HG03103 (cell line): ENCODE results near the gene ITGA2.

Experiments
- ATAC-seq: cut with Tn5 transposase; IDR thresholded peaks from one replicate; pipeline ENCODE4 v1.9.1; 2021; ENCODE audit warnings: low read depth; ENCODE audit not compliant: unreplicated experiment

Gene ITGA2

GRCh38 chr5:53013857-53014256 is 24.7 kb downstream of the ITGA2 start:
- ATAC-seq = no peak

DNA sequence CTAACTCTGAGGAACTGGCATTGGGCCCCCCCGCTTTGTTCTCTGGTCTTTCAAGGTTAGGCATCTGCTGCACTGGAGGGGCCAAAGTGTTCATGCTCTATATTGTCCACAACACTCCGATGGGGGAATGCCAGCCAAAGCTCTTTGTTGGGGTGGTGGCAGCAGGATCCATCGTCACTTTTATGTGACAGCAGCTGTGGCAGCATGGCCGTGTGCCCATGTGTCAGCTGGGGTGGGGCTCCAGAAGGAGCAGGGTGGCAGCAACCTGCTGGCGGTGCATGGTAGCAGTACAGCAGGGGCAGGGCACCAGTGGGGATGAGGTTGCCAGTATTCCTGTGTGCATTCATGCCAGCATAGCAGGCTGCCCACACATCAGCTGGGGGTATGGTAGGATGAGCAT is 28.2 kb downstream of the ITGA2 start:
- ATAC-seq = no peak

DNA sequence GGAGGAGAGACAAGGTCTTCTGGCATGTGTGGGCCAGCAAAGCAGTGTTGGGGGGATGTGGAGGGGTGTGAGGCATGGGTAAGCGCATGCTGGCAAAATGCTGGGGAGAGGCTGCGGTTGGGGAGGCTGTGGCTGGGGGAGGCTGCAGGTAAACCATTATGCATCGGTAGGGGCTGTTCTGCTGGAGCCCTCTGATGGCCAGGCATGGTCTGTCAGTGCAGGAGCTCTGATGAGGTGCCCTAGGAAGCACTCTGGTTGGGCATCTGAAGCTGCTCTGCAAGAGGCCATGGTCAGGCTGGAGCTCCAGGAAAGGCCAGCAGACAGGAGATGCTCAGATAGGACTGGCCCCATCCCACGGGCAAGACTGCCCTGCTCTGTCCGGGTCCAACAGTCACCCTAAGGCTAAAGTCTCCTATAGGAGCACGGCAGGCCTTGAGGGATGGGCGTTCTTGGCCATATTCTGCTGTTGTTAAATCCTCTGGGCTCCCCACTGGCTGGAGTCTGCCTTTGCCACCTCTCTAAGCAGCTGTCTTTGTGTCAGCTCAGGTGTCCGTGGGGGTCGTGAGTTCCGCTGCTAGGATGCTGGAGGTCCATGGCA is 28.7 kb downstream of the ITGA2 start:
- ATAC-seq = no peak

GRCh38 chr5:53019320-53019719 is 30.2 kb downstream of the ITGA2 start:
- no peak for ATAC-seq

DNA sequence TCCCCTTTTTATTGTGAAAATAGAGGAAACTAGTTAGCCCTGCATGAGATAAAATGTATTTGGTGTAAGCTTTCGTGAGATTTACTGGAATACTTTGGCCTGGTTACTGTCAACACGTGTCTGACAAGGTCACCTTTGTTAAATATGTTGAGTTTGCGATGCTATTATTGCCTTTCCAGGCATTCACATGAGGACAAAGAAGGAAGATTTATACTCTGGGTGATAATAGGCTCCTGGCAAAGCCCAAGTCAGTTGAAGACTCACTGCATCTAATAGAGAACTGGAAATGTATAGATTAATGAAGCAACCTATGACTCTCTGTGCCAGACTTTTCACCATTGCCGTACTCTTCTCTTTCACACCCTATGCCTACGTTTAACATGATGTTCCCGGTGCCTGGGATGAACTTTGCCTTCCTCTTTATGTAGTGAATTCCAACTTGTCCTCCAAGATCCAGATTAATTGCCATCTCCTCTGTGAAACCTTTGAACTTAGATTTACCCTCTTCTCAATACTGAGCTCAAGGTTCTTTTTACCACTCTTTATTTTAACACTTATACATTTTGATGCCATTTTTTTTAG is 33.9 kb downstream of the ITGA2 start:
- ATAC-seq = no peak

- ATAC-seq = peak; percentile 94
These were observed 34.8 kb downstream of the ITGA2 start for GRCh38 chr5:53023969-53024368.

GRCh38 chr5:53024535-53024934 is 35.4 kb downstream of the ITGA2 start:
- ATAC-seq = no peak

DNA sequence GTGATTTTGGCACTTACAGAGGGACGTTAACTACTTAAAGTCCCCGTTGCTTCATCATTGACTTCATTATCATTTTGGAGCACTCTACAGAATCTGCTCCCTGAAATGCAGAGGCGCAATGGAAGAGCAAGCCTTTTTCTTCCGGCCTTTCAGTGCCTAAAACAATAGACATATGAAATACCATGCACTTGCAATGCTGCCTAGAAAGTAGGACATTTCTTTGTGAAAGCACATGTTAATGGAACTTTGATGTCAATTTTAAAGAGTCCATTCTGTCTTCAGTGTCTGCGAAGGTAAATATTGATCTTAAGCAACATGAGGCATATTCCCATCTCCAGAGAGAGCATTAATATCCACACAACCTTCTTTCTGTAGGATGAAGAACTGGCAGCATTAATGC is 36.3 kb downstream of the ITGA2 start:
- ATAC-seq = no peak

GRCh38 chr5:53027913-53028312 is 38.8 kb downstream of the ITGA2 start:
- ATAC-seq = no peak

DNA sequence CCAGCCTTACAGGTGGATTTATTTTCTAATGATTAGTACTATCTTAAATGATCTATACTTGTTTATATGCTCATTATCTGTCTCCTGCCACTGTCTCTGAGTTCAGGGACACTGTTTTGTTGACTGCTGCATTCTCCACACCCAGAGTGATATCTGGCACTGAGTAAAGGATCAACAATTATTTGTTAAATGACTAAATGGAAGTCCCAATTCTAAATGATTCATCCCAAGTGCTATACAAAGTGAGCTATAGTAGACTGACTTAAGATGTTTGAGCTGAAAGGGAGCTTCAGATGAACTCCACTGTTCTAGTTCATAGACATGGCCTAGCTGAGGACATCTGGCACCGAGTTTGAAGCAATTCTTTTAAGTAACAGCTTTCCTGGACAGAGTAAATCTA is 40.5 kb downstream of the ITGA2 start:
- no peak for ATAC-seq

DNA sequence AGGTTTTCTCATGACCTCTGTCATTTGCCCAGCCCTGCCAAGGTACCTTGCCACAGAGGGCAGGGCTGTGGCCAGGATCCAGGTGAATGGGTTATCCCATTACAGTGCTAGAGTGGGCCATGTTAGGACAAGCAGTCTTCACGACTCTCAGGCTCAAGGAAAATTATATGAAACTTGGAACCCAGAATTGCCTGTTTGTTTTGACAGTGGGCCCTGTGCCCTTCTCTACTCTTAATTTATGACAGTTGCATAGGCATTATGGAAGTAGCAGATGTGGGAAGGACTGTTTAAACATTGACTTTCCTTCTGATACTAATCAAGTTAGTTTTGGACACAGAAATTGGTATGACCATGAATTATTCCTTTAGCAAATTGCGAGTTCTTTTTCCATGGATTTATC is 41.7 kb downstream of the ITGA2 start:
- no peak for ATAC-seq

- ATAC-seq = no peak
These were observed 42.5 kb downstream of the ITGA2 start for GRCh38 chr5:53031695-53032096.

DNA sequence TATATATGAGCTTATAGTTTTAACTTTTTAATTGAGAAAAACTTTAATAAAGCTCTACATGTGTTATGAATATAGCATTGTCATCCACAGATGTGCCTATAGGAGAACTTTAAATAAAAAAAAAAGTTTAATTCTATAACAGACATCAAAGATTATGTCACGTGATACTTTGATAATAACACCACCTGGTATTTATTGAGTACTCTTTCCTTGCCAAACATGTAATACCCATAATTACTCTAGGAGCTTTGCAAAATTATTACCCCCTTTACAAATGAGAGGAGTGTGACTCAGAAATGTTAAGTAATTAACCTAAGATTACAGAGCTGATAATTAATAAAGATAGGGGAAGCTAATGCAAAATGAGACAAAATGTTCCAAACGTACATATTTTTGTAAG is 43.0 kb downstream of the ITGA2 start:
- ATAC-seq = no peak

DNA sequence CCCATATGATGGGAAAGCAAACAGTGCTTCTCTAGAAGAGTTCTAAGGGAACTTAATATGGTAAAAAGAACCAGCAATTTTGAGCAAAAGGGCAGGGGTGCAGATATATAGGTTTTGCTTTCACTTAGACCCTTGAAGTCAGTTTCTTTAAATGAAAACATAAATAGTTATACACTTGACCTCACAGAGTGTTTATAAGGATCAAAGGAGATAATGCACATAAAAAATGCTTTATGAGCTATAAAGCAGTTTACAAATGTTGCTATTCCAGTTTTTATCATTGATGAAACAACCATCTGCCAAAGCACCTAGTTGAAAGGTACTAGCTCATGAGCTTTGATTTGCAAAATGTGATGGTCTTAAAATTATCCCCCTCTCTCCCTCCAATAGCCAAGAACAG is 45.7 kb downstream of the ITGA2 start:
- ATAC-seq = no peak

DNA sequence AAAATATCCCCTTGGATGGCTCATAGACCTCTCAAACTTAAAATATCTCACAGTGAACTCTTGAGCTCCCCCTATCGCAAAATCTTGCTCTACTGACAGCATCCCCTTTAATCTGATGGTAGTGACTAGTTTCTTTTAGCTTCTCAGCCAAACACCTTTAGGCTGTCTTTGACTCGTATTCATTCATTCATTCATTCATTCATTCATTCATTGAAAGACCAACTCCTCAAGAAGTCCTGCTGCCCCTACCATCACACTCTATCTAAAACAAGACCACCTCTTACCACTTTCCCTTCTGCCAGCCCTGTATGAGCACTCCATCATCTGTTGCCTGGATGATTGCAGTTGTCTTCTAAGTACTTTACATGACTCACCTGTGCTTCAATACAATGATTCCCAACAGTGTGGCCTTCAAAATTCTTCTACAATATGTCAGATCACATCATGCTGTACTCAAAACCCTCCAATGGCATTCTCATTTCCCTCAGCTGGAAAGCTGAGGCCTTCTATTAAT is 46.8 kb downstream of the ITGA2 start:
- peak; percentile 82 for ATAC-seq

DNA sequence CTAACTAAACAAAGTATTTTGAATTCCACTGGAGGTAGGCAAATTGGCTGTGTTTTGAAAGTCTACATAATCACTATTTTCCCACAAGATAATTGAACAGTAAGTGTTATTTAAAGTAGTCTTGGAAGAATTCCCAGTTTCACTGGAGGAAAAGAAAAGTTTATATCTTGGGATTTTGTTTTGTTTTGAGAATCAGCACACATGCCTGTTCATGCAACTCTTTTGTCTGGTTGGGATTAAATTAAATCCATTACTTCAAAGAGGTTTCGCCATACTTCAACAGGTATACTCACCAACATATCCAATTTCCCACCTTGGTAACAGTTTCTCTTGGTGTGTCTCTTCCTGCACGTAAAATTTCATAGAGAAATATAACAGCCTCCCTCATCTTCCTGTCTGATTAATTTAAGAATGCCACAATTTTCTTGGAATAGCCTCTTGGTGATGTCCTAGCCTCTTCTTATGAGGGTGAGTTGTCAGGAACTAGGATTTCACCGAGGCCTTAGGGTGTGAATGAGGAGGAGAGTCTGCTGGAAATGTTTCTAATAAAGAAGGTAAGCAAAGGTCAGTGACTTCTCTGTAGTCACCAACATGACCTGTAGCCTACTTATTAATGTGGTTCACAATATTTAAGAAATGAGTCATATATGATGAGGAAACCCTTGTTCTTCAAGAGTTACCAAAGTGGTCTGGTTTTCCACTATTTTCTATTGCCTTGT is 48.1 kb downstream of the ITGA2 start:
- no peak for ATAC-seq

- ATAC-seq = no peak
These were observed 49.2 kb downstream of the ITGA2 start for GRCh38 chr5:53038196-53038847.

DNA sequence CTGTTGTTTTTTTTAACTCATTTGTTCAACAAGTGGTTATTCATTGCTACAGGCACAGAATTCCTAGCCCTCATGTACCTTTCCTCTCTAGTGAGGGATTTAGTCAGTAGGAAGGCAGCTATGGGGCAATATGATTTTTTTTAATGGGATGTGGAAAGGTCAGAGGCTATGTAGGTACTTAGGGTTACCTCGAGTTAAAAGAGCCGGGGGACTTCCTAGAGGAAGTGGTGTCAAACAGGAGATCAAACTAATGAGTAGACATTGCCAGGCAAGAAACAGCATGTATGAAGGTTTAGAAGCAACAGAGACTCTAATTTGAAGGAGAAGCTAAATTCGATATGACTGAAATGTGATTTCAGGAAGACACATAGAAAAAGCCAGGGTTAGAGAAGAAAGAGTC is 50.7 kb downstream of the ITGA2 start:
- no peak for ATAC-seq

DNA sequence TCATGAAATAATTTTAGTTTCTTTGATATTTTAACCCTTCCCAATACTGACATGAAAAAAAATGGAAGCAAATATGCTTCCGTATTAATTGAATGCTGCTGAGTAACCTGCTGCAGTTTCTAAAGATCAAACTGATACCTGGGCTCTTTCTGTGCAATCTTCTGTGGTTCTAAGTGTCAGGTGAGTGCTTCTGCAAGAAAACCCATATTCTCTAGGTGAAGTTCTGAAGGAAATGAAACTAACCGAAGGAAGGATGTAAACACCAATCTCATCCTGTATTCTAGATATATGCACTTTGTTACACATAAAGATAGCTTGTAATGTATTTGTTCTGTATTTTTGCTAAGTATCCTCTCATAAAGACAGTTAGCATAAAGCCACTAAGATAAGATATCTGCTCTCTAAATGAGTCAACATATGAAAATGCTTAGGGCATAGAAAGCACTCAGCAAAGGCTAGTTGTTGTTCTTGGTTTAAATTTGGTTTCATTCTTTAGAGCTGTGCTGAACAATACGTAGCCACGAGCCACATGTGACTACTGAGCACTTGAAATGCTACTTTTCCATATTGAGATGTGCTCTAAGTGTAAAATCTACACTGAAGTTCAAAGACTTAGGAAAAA is 52.0 kb downstream of the ITGA2 start:
- ATAC-seq = peak; percentile 96

GRCh38 chr5:53041740-53042139 is 52.6 kb downstream of the ITGA2 start:
- no peak for ATAC-seq

GRCh38 chr5:53045263-53045662 is 56.1 kb downstream of the ITGA2 start:
- ATAC-seq = no peak
